ENCODE data around the gene CDR2L. TPM values are rescaled to one million over a fixed set of nuclear protein-coding genes. Genes with fewer than 3 reads are reported as not detected.
A peak's percentile ranks its signal among the peaks of the same experiment; 100 is the strongest.

The CDR2L gene
- total and polyA plus RNA-seq, 12 donors = 1.2 to 17.9 (median 9.5) TPM

GRCh38 chr17:75046407-75047289 is 59.2 kb downstream of the CDR2L start, which contains the start of the genes ATP5PD and KCTD2:
Gene ATP5PD, minus strand, starts transcription at chr17:75046969. Its CDS starts 4,319 bp downstream, at chr17:75042650.
Gene KCTD2, plus strand, starts transcription at chr17:75047225. Its CDS starts 26 bp downstream, at chr17:75047251.
- WGBS, 4 donors = 0 to 1% (median 0%) methylated on average over 2 to 72 of the region's 72 CpGs
- Histone ChIP-seq H3K4me3 (peak within 1 kb of the TSS; percentile 59 to 97 (median 82)), H3K36me3 (replicated peaks in 1 of 2) (peaks cover 0 to 19% of the 10 kb centered on the region in 2 donors), H3K27me3 (no peaks in the 10 kb centered on the region), H3K9me3 (replicated peaks in 1 of 3) (no peaks in the 10 kb centered on the region), H3K4me1 (replicated peaks in 1 of 2) (peaks cover 14 to 24% of the 10 kb centered on the region in 2 donors), H3K27ac (peak within 1 kb of the TSS; percentile 66 to 98 (median 95))
- DNase-seq = peak; percentile 96 to 98 (median 97)
- intact Hi-C loops (cut with DNase I) = no loop called here
- TF ChIP-seq, protein P1, sequence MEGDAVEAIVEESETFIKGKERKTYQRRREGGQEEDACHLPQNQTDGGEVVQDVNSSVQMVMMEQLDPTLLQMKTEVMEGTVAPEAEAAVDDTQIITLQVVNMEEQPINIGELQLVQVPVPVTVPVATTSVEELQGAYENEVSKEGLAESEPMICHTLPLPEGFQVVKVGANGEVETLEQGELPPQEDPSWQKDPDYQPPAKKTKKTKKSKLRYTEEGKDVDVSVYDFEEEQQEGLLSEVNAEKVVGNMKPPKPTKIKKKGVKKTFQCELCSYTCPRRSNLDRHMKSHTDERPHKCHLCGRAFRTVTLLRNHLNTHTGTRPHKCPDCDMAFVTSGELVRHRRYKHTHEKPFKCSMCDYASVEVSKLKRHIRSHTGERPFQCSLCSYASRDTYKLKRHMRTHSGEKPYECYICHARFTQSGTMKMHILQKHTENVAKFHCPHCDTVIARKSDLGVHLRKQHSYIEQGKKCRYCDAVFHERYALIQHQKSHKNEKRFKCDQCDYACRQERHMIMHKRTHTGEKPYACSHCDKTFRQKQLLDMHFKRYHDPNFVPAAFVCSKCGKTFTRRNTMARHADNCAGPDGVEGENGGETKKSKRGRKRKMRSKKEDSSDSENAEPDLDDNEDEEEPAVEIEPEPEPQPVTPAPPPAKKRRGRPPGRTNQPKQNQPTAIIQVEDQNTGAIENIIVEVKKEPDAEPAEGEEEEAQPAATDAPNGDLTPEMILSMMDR (IDR thresholded peaks at IDR 0.05) = peak in 1 of 6 experiments; percentile 8
- TF ChIP-seq POLR2A (IDR thresholded peaks at IDR 0.05) = peak; percentile 79 to 94

DNA sequence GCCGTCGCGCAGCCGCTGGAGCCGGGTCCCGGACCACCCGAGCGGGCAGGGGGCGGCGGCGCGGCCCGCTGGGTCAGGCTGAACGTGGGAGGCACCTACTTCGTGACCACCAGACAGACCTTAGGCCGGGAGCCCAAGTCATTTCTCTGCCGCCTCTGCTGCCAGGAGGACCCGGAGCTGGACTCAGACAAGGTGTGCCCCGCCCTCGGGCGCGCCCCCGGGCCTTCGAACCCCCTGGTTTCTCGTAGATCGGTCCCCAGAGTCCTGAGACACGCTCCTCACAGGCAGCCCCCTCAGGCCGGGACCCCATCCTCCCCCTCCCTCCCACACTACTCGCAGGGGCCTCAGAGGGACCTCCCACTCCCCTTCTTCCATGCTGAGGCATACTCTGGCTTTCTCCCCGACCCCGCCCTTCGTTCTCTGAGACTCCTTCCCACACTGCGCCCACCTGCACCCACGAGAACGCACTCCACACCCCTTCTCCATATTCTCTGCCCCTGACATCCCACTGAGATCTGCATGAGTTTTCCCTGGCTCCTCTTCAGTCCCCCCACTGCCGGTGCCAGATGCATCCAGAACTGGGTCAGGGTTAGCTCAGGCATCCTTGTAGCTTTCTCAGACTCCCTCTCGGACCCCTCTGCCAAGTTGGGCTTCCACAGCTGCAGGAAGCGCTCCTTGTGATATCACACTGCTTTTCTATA is 60.1 kb downstream of the CDR2L start:
- intact Hi-C loops (cut with DNase I) = no loop called here
- TF ChIP-seq, protein P1 (IDR thresholded peaks at IDR 0.05) = no peak
- TF ChIP-seq POLR2A (IDR thresholded peaks at IDR 0.05) = no peak
- H3K36me3 ChIP-seq (replicated peaks in 1 of 2) = peaks cover 0 to 21% of the 10 kb centered on the region in 2 donors
- no peaks in the 10 kb centered on the region for H3K27me3 ChIP-seq
- H3K9me3 ChIP-seq (replicated peaks in 1 of 3) = no peaks in the 10 kb centered on the region
- H3K4me1 ChIP-seq (replicated peaks in 1 of 2) = peaks cover 14 to 24% of the 10 kb centered on the region in 2 donors
- peak; percentile 36 to 73 (median 50) for DNase-seq
- H3K4me3 ChIP-seq = peak overlapping the region in 3 of 4 donors; percentile 45 to 78 (median 60)
- 1 to 2% (median 1%) methylated on average over 14 to 38 of the region's 38 CpGs for WGBS, 4 donors
- H3K27ac ChIP-seq = peak overlapping the region in 4 of 5 donors; percentile 31 to 98 (median 70)

GRCh38 chr17:75048249-75048878 is 60.9 kb downstream of the CDR2L start:
- DNase-seq = peak; percentile 41 to 79 (median 73)
- Histone ChIP-seq H3K9me3 (replicated peaks in 1 of 3) (no peaks in the 10 kb centered on the region), H3K4me3 (peak overlapping the region in 1 of 4 donors; percentile 78), H3K27me3 (no peaks in the 10 kb centered on the region), H3K4me1 (replicated peaks in 1 of 2) (peaks cover 14 to 24% of the 10 kb centered on the region in 2 donors), H3K27ac (peak overlapping the region in 4 of 5 donors; percentile 31 to 98 (median 70)), H3K36me3 (replicated peaks in 1 of 2) (peaks cover 0 to 29% of the 10 kb centered on the region in 2 donors)
- peak in 1 of 2 donors; percentile 39 for TF ChIP-seq POLR2A (IDR thresholded peaks at IDR 0.05)
- TF ChIP-seq, protein P1 (IDR thresholded peaks at IDR 0.05) = no peak
- intact Hi-C loops (cut with DNase I) = no loop called here
- WGBS, 4 donors = 16 to 27% (median 25%) methylated on average over 5 of the region's 5 CpGs

Data from adrenal gland (tissue), 12 donors.